Endothelial cell of umbilical vein (primary cell): Measurements from ENCODE around the gene SNN. TPM values are rescaled to one million over a fixed set of nuclear protein-coding genes. Genes with fewer than 3 reads are reported as not detected.

ENCODE experiments used
- BruUV-seq: library from RNA; stranded (reverse); fragments of 400-500 nt; replicated peaks from 2 replicates; lab custom pipeline; 2021; lab: Mats Ljungman, UMichigan
- CTCF ChIA-PET: fragments of 300-600, 350-600 bp; sonication (Branson Sonifier 250); formaldehyde crosslinking; loops from one replicate; lab custom pipeline; 2021; ENCODE audit warnings: antibody characterized with exemption, inconsistent platforms; lab: Charles Lee
- POLR2A ChIA-PET: fragments of 300-600, 350-600 bp; sonication (Branson Sonifier 250); formaldehyde crosslinking; loops from one replicate; lab custom pipeline; 2021; ENCODE audit warnings: antibody characterized with exemption, inconsistent platforms; lab: Charles Lee
- DNase-seq: peaks from one replicate; pipeline ENCODE4 v3.0.0-alpha.2; 2011; ENCODE audit warnings: low read depth, low spot score
- FAIRE-seq: peaks from 2 replicates; lab custom pipeline; 2011; peaks lifted over from hg19 to GRCh38; lab: Jason Lieb, UNC
- H2AFZ ChIP-seq: 2 replicates; pipeline ENCODE4 v1.6.0; 2012; ENCODE audit warnings: low read depth, low read length, control low read depth, inconsistent platforms
- H3K27ac ChIP-seq: 2 replicates; pipeline ENCODE4 v1.5.1; 2011; ENCODE audit warnings: low read depth, mild to moderate bottlenecking, control low read depth, low read length, moderate library complexity; ENCODE audit not compliant: insufficient read depth
- H3K27me3 ChIP-seq, 2 experiments: 2 replicates each; pipeline versions ENCODE4 v1.6.0 to v1.6.1; 2011; ENCODE audit warnings: low read length in 2 of 2, mixed read lengths in 1 of 2; ENCODE audit not compliant: control insufficient read depth in 2 of 2, insufficient read depth in 2 of 2
- H3K36me3 ChIP-seq, 2 experiments: 2 replicates in 1 of 2; 3 replicates in 1 of 2; pipeline ENCODE4 v1.5.1; 2011; ENCODE audit warnings: low read length in 2 of 2, mild to moderate bottlenecking in 1 of 2, moderate library complexity in 1 of 2; ENCODE audit not compliant: control insufficient read depth in 2 of 2, insufficient read depth in 2 of 2; ENCODE audit errors: extremely low read depth in 1 of 2
- H3K4me1 ChIP-seq: 3 replicates; pipeline ENCODE4 v1.5.1; 2011; ENCODE audit warnings: mild to moderate bottlenecking, low read length; ENCODE audit not compliant: control insufficient read depth, insufficient read depth; ENCODE audit errors: extremely low read depth
- H3K4me2 ChIP-seq: 2 replicates; pipeline ENCODE4 v1.6.1; 2011; ENCODE audit warnings: low read length, control low read depth, mixed read lengths; ENCODE audit not compliant: insufficient read depth
- H3K4me3 ChIP-seq, 3 experiments: fragments of 200-600 bp in 1 of 3; sonication (generic), shearing (Covaris generic) in 1 of 3; replicated peaks in 1 of 3; 2 replicates each; pipeline ENCODE4 v1.5.1; 2011 to 2016; ENCODE audit warnings: control low read depth in 3 of 3, low read length in 3 of 3, mild to moderate bottlenecking in 2 of 3, inconsistent platforms in 1 of 3, low read depth in 1 of 3, moderate library complexity in 1 of 3; ENCODE audit not compliant: insufficient read depth in 1 of 3
- H3K79me2 ChIP-seq: 2 replicates; pipeline ENCODE4 v1.6.0; 2012; ENCODE audit warnings: low read length, inconsistent platforms; ENCODE audit not compliant: control insufficient read depth, insufficient read depth
- H3K9ac ChIP-seq: replicated peaks from 2 replicates; pipeline ENCODE3; 2011; ENCODE audit warnings: low read length, control low read depth; ENCODE audit not compliant: insufficient read depth; ENCODE audit errors: extremely low read depth
- H3K9me1 ChIP-seq: replicated peaks from 3 replicates; pipeline ENCODE4 v1.6.0; 2011; ENCODE audit warnings: mild to moderate bottlenecking, low read length; ENCODE audit not compliant: control insufficient read depth, insufficient read depth; ENCODE audit errors: extremely low read depth
- H3K9me3 ChIP-seq: replicated peaks from 2 replicates; pipeline ENCODE4 v1.5.1; 2012; ENCODE audit warnings: low read length, inconsistent platforms; ENCODE audit not compliant: control insufficient read depth, insufficient read depth
- H4K20me1 ChIP-seq: replicated peaks from 2 replicates; pipeline ENCODE3; 2011; ENCODE audit warnings: mild to moderate bottlenecking, low read length; ENCODE audit not compliant: control insufficient read depth, insufficient read depth; ENCODE audit errors: extremely low read depth
- CTCF ChIP-seq, 2 donors: IDR thresholded peaks; 1 replicate in 1 of 2; 2 replicates in 1 of 2; pipeline ENCODE4 v1.5.1; 2011; ENCODE audit warnings: low read length in 2 of 2, mild to moderate bottlenecking in 2 of 2, moderate library complexity in 2 of 2, control low read depth in 1 of 2, inconsistent platforms in 1 of 2, low read depth in 1 of 2; ENCODE audit not compliant: insufficient read depth in 1 of 2; ENCODE audit errors: extremely low read depth in 1 of 2
- EZH2 ChIP-seq: IDR thresholded peaks from 2 replicates; pipeline ENCODE4 v1.6.1; 2012; ENCODE audit warnings: borderline replicate concordance, low read depth, mild to moderate bottlenecking, moderate library complexity, low read length, inconsistent platforms; ENCODE audit not compliant: severe bottlenecking
- FOS ChIP-seq: IDR thresholded peaks from 2 replicates; pipeline ENCODE4 v1.6.1; 2011; ENCODE audit warnings: mild to moderate bottlenecking, low read length, moderate library complexity, borderline replicate concordance; ENCODE audit not compliant: insufficient read depth
- GATA2 ChIP-seq: IDR thresholded peaks from 2 replicates; pipeline ENCODE4 v1.7.0; 2011; ENCODE audit warnings: low read depth, mild to moderate bottlenecking, moderate library complexity, mixed read lengths, low read length; ENCODE audit not compliant: insufficient read length, insufficient read depth
- JUN ChIP-seq: IDR thresholded peaks from 2 replicates; pipeline ENCODE4 v1.6.1; 2011; ENCODE audit warnings: borderline replicate concordance, low read depth; ENCODE audit not compliant: insufficient read length, insufficient read depth
- MAX ChIP-seq: IDR thresholded peaks from 2 replicates; pipeline ENCODE4 v1.6.1; 2011; ENCODE audit not compliant: insufficient read depth, insufficient read length
- MYC ChIP-seq: IDR thresholded peaks from one replicate; pipeline ENCODE4 v1.6.1; 2011; ENCODE audit warnings: mild to moderate bottlenecking, low read depth, low read length
- POLR2A ChIP-seq: IDR thresholded peaks from 2 replicates; pipeline ENCODE4 v1.6.1; 2012; ENCODE audit warnings: low read depth, mild to moderate bottlenecking, control low read depth, low read length
- POLR2AphosphoS5 ChIP-seq: IDR thresholded peaks from 2 replicates; pipeline ENCODE4 v1.6.1; 2012; ENCODE audit warnings: low read depth, mild to moderate bottlenecking, control low read depth, low read length, moderate library complexity; ENCODE audit not compliant: insufficient read depth
- dilution Hi-C: fragments of 300-500 bp; cut with MboI; formaldehyde crosslinking; loops from one replicate; pipeline ENCODE4 v1.15.0; 2019; ENCODE audit warnings: low sequenced_read_pairs; ENCODE audit not compliant: extremely low pct_ligation_motif_present
- intact Hi-C: fragments of 100-400 bp; cut with micrococcal nuclease; formaldehyde crosslinking; loops from one replicate; pipeline ENCODE4 v1.10.0; 2022
- polyA plus RNA-seq, 4 experiments: library from polyadenylated mRNA; depleted of rRNA in 3 of 4; stranded (reverse) in 3 of 4; unstranded in 1 of 4; fragments of >200 nt; gene quantifications; 2 replicates each; pipeline versions ENCODE4 v1.2.1 to v1.2.3, GENCODE V29; 2011 to 2012; ENCODE audit warnings: missing spikeins in 1 of 4
- total RNA-seq: library from RNA; stranded (reverse); gene quantifications from 2 replicates; pipeline ENCODE4 v1.2.3, GENCODE V29; 2021

SNN gene
- total and polyA plus RNA-seq, 2 donors (not counting 3 experiments of a cell fraction or from before 2014, with no cell fraction given), result 17.7 to 24.1 TPM

DNA sequence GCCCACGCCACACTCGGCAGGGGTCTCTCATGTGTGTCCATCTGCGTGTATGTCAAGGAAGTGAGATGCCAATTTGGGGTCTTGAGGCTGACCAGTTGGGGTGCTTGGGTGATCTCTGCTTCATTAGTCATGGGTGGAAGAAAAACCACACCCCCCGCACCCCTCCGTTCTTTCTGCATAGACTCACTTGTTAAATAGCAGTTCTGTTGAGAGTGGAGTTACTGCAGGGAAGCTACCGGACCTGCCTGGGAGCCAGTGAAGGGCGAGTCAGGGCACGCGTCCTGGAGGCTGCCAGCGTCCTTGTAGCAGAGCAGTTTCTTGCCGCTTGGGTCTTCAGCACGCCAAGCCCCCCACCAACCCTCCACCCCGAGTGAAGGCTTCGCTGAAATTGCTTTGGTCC, 8.5 kb downstream of the SNN start:
- Histone ChIP-seq H4K20me1 (no peaks in the 10 kb centered on the region), H3K9ac (no peak overlapping the region), H3K27me3 (no peaks in the 10 kb centered on the region), H3K4me3 (no peak overlapping the region), H3K4me2 (no peak overlapping the region), H3K9me1 (no peaks in the 10 kb centered on the region), H3K4me1 (peaks cover 17% of the 10 kb centered on the region), H2AFZ (no peak overlapping the region), H3K9me3 (no peaks in the 10 kb centered on the region), H3K79me2 (no peaks in the 10 kb centered on the region), H3K27ac (no peak overlapping the region), H3K36me3 (peaks cover 8 to 30% of the 10 kb centered on the region in 2 experiments)
- POLR2A ChIA-PET, result no interaction called here
- CTCF ChIA-PET, result interaction anchor here (1.0 to 3.4 kb wide), 2 partner anchors 38 to 270 kb away, joined by 3 to 11 read pairs; no protein-coding TSS in a partner anchor
- dilution Hi-C loops, result no loop called here
- DNase-seq, result no peak
- TF ChIP-seq JUN (no peak), MYC (no peak)
- intact Hi-C loops, result no loop called here
- no TSS peak for BruUV-seq
- no peak for FAIRE-seq

DNA sequence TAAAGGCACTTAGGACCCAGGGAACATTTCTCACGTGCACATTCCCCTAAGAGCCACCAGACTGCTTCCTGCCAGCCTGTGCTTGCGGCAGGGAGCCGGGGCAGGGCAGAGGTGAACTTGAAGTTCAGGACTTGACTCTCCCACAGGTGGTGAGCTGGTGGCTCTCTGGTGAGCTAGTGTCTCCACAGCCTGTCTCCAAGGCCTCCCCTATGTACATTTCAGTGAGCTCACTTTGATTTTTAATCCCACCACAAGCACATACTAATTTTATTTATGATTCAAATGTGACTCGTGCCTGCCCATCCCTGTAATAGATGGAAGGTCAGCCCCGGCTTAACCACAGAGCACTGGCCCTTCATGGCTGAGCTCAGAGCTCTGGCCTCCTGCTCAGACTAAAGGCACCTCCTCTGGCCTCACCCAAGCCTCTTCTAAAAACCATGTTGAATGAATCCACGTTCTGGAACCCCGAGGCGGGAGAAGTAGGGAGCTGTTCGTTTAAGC, 9.2 kb downstream of the SNN start:
- Histone ChIP-seq H3K4me3 (no peak overlapping the region), H2AFZ (no peak overlapping the region), H4K20me1 (no peaks in the 10 kb centered on the region), H3K9me1 (no peaks in the 10 kb centered on the region), H3K79me2 (no peaks in the 10 kb centered on the region), H3K4me2 (no peak overlapping the region), H3K27me3 (no peaks in the 10 kb centered on the region), H3K27ac (no peak overlapping the region), H3K9me3 (no peaks in the 10 kb centered on the region), H3K4me1 (peaks cover 12% of the 10 kb centered on the region), H3K36me3 (peaks cover 8 to 34% of the 10 kb centered on the region in 2 experiments), H3K9ac (no peak overlapping the region)
- dilution Hi-C loops (no loop called here), intact Hi-C loops (no loop called here)
- TF ChIP-seq JUN (no peak), MYC (no peak), GATA2 (no peak), EZH2 (no peak), CTCF (IDR thresholded peaks at IDR 0.05; ENCODE audit: extremely low read depth in 1 of 2, insufficient read depth in 1 of 2, low read depth in 1 of 2, low read length in 2 of 2) (no peak), FOS (no peak), POLR2A (no peak), MAX (no peak), POLR2AphosphoS5 (no peak)
- DNase-seq, result no peak
- CTCF ChIA-PET, result interaction anchor here (1.5 to 3.4 kb wide), 2 partner anchors 13 to 270 kb away, joined by 6 to 11 read pairs; no protein-coding TSS in a partner anchor
- no peak for FAIRE-seq
- BruUV-seq, result no TSS peak
- POLR2A ChIA-PET, result no interaction called here
